SK-N-SH (cell line): ENCODE data around the gene GRIK3.

Experiments used
- CHD2 ChIP-seq: fragments of 150-350 bp; IDR thresholded peaks from 2 replicates; pipeline ENCODE4 v1.6.1; 2018; ENCODE audit warnings: low read length; ENCODE audit not compliant: partially characterized antibody
- CTCF ChIP-seq: fragments of 200-600 bp; sonication (generic); IDR thresholded peaks from 2 replicates; pipeline ENCODE4 v1.6.1; 2017; ENCODE audit warnings: antibody characterized with exemption, mild to moderate bottlenecking, moderate library complexity
- POLR2AphosphoS5 ChIP-seq: IDR thresholded peaks from 2 replicates; pipeline ENCODE4 v1.6.1; 2012; ENCODE audit warnings: low read depth, low read length
- RAD21 ChIP-seq: IDR thresholded peaks from 2 replicates; pipeline ENCODE4 v1.6.1; 2012; ENCODE audit warnings: mild to moderate bottlenecking, low read length
- TAF1 ChIP-seq: IDR thresholded peaks from 2 replicates; pipeline ENCODE4 v1.6.1; 2012; ENCODE audit warnings: low read depth, mild to moderate bottlenecking, low read length, moderate library complexity, borderline replicate concordance
- YY1 ChIP-seq: IDR thresholded peaks from 2 replicates; pipeline ENCODE4 v1.4.0; 2012; ENCODE audit warnings: low read depth, mild to moderate bottlenecking

- TF ChIP-seq CTCF (no peak), TAF1 (no peak), RAD21 (no peak), POLR2AphosphoS5 (no peak), YY1 (no peak), CHD2 (no peak)
These were observed 153.3 kb downstream of the GRIK3 start for GRCh38 chr1:36881068-36881405.
